Type B pancreatic cell (in vitro differentiated cells): Measurements from ENCODE around the gene MAP4K3. TPM values are rescaled to one million over a fixed set of nuclear protein-coding genes. Genes with fewer than 3 reads are reported as not detected.

Experiments
- DNase-seq: peaks from one replicate; pipeline ENCODE4 v3.0.0; 2021; ENCODE audit warnings: mixed read lengths; ENCODE audit not compliant: unreplicated experiment; ENCODE audit errors: extremely low spot score
- H3K27ac Mint-ChIP-seq: 2 replicates; pipeline ENCODE4 v1.8.0; 2021; ENCODE audit warnings: mild to moderate bottlenecking, mixed read lengths
- H3K27me3 Mint-ChIP-seq: 2 replicates; pipeline ENCODE4 v1.8.0; 2021; ENCODE audit warnings: mixed read lengths
- H3K36me3 Mint-ChIP-seq: 2 replicates; pipeline ENCODE4 v1.8.0; 2021; ENCODE audit warnings: mixed read lengths
- H3K4me1 Mint-ChIP-seq: one replicate; pipeline ENCODE4 v1.8.0; 2021; ENCODE audit warnings: mixed read lengths; ENCODE audit not compliant: unreplicated experiment
- H3K4me3 Mint-ChIP-seq: 2 replicates; pipeline ENCODE4 v1.8.0; 2021; ENCODE audit warnings: mild to moderate bottlenecking, mixed read lengths
- H3K9me3 Mint-ChIP-seq: 2 replicates; pipeline ENCODE4 v1.8.0; 2021; ENCODE audit warnings: mixed read lengths
- total RNA-seq: library from RNA; stranded (reverse); gene quantifications from 2 replicates; pipeline ENCODE4 v1.2.1, GENCODE V29; 2021; ENCODE audit warnings: low replicate concordance
- TF ChIP-seq, protein P1 (sequence below): fragments of 200-600 bp; sonication (generic); conservative IDR thresholded peaks from 2 replicates; pipeline ENCODE4 v1.5.0; 2021; ENCODE audit warnings: antibody characterized with exemption, mild to moderate bottlenecking

The MAP4K3 gene
- total RNA-seq, 1 donor from 2014 or later: 49.0 TPM

DNA sequence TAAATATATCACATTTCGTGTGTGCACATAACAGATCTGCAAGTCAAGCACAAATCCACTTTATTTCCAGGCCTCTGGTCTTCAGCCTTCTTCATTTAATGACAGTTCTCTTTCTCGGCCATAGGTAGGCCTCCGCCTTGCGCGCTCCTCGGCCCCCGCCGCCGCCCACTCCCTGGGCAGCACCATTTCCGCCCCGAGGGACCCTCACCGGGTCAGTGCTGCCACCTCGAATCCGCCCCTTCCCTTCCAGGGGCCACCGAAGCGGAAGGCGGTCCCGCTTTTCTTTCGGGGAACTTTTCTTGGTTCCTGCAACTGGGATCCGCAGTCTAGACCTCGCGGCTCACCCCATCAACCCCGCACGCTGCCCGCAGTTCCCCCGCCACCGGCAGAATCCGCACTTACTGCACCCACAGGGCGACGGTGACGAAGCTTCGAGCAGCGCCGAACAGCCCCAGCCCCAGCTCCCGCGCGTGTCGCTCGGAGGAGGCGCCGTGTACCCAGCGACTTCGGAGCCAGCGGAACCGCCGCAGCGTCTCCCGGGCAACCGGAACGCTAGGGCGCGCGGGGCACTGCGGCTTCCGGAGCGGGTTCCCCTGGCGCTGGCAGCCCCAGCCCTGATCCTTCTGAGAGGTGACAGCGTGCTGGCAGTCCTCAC lies 193.5 kb downstream of the MAP4K3 start, which contains the start of gene CDKL4:
Gene CDKL4 (minus strand): TSS at position 502 of the 655 bp plus-strand sequence.
- H3K9me3 Mint-ChIP-seq: no peaks in the 10 kb centered on the region
- H3K27me3 Mint-ChIP-seq: no peaks in the 10 kb centered on the region
- H3K4me1 Mint-ChIP-seq: no peaks in the 10 kb centered on the region
- H3K4me3 Mint-ChIP-seq: no peak within 1 kb of the TSS
- H3K36me3 Mint-ChIP-seq: peaks cover 10% of the 10 kb centered on the region
- H3K27ac Mint-ChIP-seq: no peak within 1 kb of the TSS
- TF ChIP-seq, protein P1, sequence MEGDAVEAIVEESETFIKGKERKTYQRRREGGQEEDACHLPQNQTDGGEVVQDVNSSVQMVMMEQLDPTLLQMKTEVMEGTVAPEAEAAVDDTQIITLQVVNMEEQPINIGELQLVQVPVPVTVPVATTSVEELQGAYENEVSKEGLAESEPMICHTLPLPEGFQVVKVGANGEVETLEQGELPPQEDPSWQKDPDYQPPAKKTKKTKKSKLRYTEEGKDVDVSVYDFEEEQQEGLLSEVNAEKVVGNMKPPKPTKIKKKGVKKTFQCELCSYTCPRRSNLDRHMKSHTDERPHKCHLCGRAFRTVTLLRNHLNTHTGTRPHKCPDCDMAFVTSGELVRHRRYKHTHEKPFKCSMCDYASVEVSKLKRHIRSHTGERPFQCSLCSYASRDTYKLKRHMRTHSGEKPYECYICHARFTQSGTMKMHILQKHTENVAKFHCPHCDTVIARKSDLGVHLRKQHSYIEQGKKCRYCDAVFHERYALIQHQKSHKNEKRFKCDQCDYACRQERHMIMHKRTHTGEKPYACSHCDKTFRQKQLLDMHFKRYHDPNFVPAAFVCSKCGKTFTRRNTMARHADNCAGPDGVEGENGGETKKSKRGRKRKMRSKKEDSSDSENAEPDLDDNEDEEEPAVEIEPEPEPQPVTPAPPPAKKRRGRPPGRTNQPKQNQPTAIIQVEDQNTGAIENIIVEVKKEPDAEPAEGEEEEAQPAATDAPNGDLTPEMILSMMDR: no peak
- DNase-seq: no peak

DNA sequence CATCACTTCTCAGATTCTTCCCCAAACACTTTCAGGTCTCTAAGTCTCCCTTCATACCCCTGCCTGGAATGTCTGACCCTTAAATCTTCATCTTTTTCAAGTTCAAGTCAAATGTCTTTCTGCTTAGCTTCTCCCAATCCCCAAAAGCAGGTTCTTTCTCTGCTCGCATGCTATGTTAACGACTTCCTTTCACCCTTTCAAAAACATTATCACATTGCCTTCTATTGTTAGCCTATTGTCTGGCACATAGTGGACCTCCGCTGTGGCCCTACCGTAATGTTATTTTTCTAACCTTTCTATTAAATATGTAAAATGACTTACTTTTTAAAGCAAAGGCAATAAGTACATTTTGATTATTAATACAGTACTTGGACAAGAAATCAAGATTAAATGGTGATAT lies 195.5 kb downstream of the MAP4K3 start:
- Mint-ChIP-seq H3K4me1 (no peaks in the 10 kb centered on the region), H3K9me3 (no peaks in the 10 kb centered on the region), H3K36me3 (peaks cover 10% of the 10 kb centered on the region), H3K4me3 (no peak overlapping the region), H3K27ac (no peak overlapping the region), H3K27me3 (no peaks in the 10 kb centered on the region)
- DNase-seq: no peak
- TF ChIP-seq, protein P1: no peak

DNA sequence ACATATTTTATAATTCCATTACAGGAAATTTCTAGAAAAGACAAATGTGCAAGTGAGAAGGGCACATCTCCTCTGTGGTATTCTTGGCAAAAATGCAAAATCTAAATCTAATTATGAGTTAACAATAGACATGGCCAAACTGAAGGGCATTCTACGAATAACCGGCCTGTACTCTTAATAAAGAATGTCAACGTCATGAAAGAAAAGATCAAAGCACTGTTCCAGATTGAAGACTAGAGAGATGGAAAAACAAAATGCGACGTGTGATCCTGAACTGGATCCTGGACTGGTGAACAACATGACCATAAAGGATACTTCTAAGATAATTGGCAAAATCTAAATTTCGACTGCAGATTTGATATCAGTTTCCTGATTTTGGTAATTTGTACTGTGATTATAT lies 196.3 kb downstream of the MAP4K3 start:
- DNase-seq: no peak
- TF ChIP-seq, protein P1: no peak
- no peaks in the 10 kb centered on the region for H3K27me3 Mint-ChIP-seq
- no peaks in the 10 kb centered on the region for H3K4me1 Mint-ChIP-seq
- no peak overlapping the region for H3K4me3 Mint-ChIP-seq
- no peaks in the 10 kb centered on the region for H3K9me3 Mint-ChIP-seq
- no peak overlapping the region for H3K27ac Mint-ChIP-seq
- H3K36me3 Mint-ChIP-seq: peaks cover 10% of the 10 kb centered on the region

DNA sequence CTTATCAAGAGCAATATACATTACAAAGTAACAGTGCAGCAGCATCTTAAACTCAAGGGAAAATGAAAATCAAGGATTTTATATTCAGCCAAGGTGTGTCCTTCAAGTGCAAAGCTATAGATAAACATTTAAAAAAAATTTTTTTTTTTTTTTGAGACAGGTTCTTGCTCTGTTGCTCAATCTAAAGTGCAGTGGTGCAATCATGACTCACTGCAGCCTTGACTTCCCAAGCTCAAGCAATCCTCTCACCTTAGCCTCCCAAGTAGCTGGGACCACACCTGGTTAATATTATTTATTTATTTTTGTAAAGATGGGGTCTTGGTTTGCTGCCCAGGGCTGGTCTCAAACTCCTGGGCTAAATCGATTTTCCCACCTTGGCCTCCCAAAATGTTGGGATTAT lies 202.3 kb downstream of the MAP4K3 start:
- Mint-ChIP-seq H3K27ac (no peak overlapping the region), H3K4me3 (no peak overlapping the region), H3K4me1 (no peaks in the 10 kb centered on the region), H3K27me3 (no peaks in the 10 kb centered on the region), H3K9me3 (no peaks in the 10 kb centered on the region), H3K36me3 (no peaks in the 10 kb centered on the region)
- DNase-seq: no peak
- TF ChIP-seq, protein P1: no peak

DNA sequence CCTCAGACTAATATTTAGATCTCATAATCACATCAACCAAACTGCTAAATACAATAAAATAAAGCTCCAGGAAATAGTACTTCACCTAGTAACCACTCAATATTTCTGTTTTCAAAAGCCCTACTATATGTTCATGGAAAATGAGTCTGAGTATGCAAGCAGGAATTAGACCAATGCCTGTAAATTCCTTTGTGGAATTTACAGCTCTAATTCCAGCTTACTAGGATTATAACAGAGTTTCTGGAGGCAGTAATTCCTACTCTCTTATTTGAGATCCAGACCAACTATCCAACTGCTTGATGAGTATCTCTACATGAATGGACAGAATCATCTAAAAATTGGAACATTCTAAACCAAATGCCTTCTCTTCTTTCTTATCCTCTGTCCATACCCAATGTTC lies 204.9 kb downstream of the MAP4K3 start:
- H3K36me3 Mint-ChIP-seq: no peaks in the 10 kb centered on the region
- no peak overlapping the region for H3K27ac Mint-ChIP-seq
- TF ChIP-seq, protein P1: no peak
- peaks cover 17% of the 10 kb centered on the region for H3K4me1 Mint-ChIP-seq
- no peak for DNase-seq
- no peak overlapping the region for H3K4me3 Mint-ChIP-seq
- no peaks in the 10 kb centered on the region for H3K27me3 Mint-ChIP-seq
- no peaks in the 10 kb centered on the region for H3K9me3 Mint-ChIP-seq
